ENCODE measurements around the gene EVI5.

GRCh38 chr1:92543131-92544055, 241.5 kb downstream of the EVI5 start:
- TF ChIP-seq, protein P1, sequence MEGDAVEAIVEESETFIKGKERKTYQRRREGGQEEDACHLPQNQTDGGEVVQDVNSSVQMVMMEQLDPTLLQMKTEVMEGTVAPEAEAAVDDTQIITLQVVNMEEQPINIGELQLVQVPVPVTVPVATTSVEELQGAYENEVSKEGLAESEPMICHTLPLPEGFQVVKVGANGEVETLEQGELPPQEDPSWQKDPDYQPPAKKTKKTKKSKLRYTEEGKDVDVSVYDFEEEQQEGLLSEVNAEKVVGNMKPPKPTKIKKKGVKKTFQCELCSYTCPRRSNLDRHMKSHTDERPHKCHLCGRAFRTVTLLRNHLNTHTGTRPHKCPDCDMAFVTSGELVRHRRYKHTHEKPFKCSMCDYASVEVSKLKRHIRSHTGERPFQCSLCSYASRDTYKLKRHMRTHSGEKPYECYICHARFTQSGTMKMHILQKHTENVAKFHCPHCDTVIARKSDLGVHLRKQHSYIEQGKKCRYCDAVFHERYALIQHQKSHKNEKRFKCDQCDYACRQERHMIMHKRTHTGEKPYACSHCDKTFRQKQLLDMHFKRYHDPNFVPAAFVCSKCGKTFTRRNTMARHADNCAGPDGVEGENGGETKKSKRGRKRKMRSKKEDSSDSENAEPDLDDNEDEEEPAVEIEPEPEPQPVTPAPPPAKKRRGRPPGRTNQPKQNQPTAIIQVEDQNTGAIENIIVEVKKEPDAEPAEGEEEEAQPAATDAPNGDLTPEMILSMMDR (IDR thresholded peaks at IDR 0.05; ENCODE audit: insufficient read depth, low read depth, low read length), result no peak
- TF ChIP-seq EZH2 (IDR thresholded peaks at IDR 0.05; ENCODE audit: insufficient read depth, low read length), result no peak
